GM23338 (cell line): ENCODE data around the gene RAMACL. TPM values are rescaled to one million over a fixed set of nuclear protein-coding genes. Genes with fewer than 3 reads are reported as not detected.

Source experiments
- ATAC-seq: fragments of 200-7000 bp; cut with Tn5 transposase; 3 replicates; pipeline ENCODE4 v1.9.1; 2020
- DNase-seq: peaks from one replicate; pipeline ENCODE4 v3.0.0-alpha.2; 2015; ENCODE audit warnings: low spot score
- H2AFZ ChIP-seq: fragments of 200-600 bp; sonication (generic); 2 replicates; pipeline ENCODE4 v1.8.0; 2016; ENCODE audit warnings: antibody characterized with exemption, mild to moderate bottlenecking, moderate library complexity
- H3F3A ChIP-seq: fragments of 200-600 bp; sonication (generic); replicated peaks from 2 replicates; pipeline ENCODE4 v1.8.0; 2017; ENCODE audit warnings: antibody characterized with exemption, mixed run types, low read depth
- H3K27ac ChIP-seq: fragments of 200-600 bp; sonication (generic); 2 replicates; pipeline ENCODE4 v1.6.1; 2016; ENCODE audit warnings: low read depth
- H3K27me3 ChIP-seq: fragments of 200-600 bp; sonication (generic); 2 replicates; pipeline ENCODE4 v1.8.0; 2016; ENCODE audit warnings: mild to moderate bottlenecking, mixed run types, moderate library complexity; ENCODE audit not compliant: insufficient read depth
- H3K36me3 ChIP-seq: fragments of 200-600 bp; sonication (generic); 2 replicates; pipeline ENCODE4 v1.8.0; 2016; ENCODE audit warnings: mild to moderate bottlenecking; ENCODE audit not compliant: insufficient read depth
- H3K4me1 ChIP-seq: fragments of 200-600 bp; sonication (generic); 2 replicates; pipeline ENCODE4 v1.8.0; 2016; ENCODE audit warnings: mild to moderate bottlenecking, moderate library complexity; ENCODE audit not compliant: insufficient read depth
- H3K4me2 ChIP-seq: fragments of 200-600 bp; sonication (generic); 2 replicates; pipeline ENCODE4 v1.7.1; 2017; ENCODE audit warnings: mixed run types
- H3K4me3 ChIP-seq: fragments of 200-600 bp; sonication (generic); 2 replicates; pipeline ENCODE4 v1.6.1; 2016; ENCODE audit warnings: mixed run types
- H3K79me2 ChIP-seq: fragments of 200-600 bp; sonication (generic); replicated peaks from 2 replicates; pipeline ENCODE4 v1.8.0; 2017; ENCODE audit warnings: mild to moderate bottlenecking; ENCODE audit not compliant: insufficient read depth
- H3K9me2 ChIP-seq: fragments of 200-600 bp; sonication (generic); 2 replicates; pipeline ENCODE4 v1.8.0; 2017; ENCODE audit not compliant: insufficient read depth
- H4K20me1 ChIP-seq: fragments of 200-600 bp; sonication (generic); replicated peaks from 2 replicates; pipeline ENCODE4 v1.8.0; 2017; ENCODE audit warnings: mild to moderate bottlenecking; ENCODE audit not compliant: insufficient read depth
- H3K27ac Mint-ChIP-seq: 2 replicates; pipeline ENCODE4 v1.8.0; 2020; ENCODE audit warnings: inconsistent platforms, mild to moderate bottlenecking, moderate library complexity, mixed read lengths
- H3K27me3 Mint-ChIP-seq: 3 replicates; pipeline ENCODE4 v1.8.0; 2022; ENCODE audit warnings: low read depth, mild to moderate bottlenecking, moderate library complexity, mixed read lengths, inconsistent platforms; ENCODE audit not compliant: insufficient read depth, poor library complexity
- H3K36me3 Mint-ChIP-seq: 3 replicates; pipeline ENCODE4 v1.8.0; 2021; ENCODE audit warnings: low read depth, mild to moderate bottlenecking, inconsistent platforms, moderate library complexity, mixed read lengths
- H3K4me1 Mint-ChIP-seq: 3 replicates; pipeline ENCODE4 v1.8.0; 2020; ENCODE audit warnings: mild to moderate bottlenecking, inconsistent platforms, mixed read lengths
- H3K4me3 Mint-ChIP-seq: 3 replicates; pipeline ENCODE4 v1.8.0; 2021; ENCODE audit warnings: moderate library complexity, mild to moderate bottlenecking, inconsistent platforms, mixed read lengths
- H3K9me3 Mint-ChIP-seq: 3 replicates; pipeline ENCODE4 v1.8.0; 2020; ENCODE audit warnings: moderate library complexity, mild to moderate bottlenecking, inconsistent platforms, mixed read lengths
- JUNB ChIP-seq: IDR thresholded peaks from one replicate; pipeline ENCODE4 v1.6.1; 2016; ENCODE audit warnings: antibody characterized with exemption; ENCODE audit not compliant: unreplicated experiment
- ZNF114 ChIP-seq: fragments of 250-450 bp; sonication (Bioruptor Pico); IDR thresholded peaks from 2 replicates; pipeline ENCODE4 v1.5.0; 2020; ENCODE audit warnings: mild to moderate bottlenecking, moderate library complexity
- ZNF331 ChIP-seq: fragments of 250-450 bp; sonication (Bioruptor Pico); IDR thresholded peaks from 2 replicates; pipeline ENCODE4 v1.5.0; 2020; ENCODE audit warnings: low read depth, mild to moderate bottlenecking, moderate library complexity
- polyA plus RNA-seq: library from polyadenylated mRNA; unstranded; fragments of >200 nt; fragmentation: Nextera tagmentation; extraction: Ambion mirVana; gene quantifications from 2 replicates; pipeline ENCODE4 v1.2.1, GENCODE V29; 2016
- total RNA-seq: library from RNA; depleted of rRNA; stranded (reverse); fragments of >200 nt; shearing (Covaris generic); gene quantifications from 2 replicates; pipeline ENCODE4 v1.2.3, GENCODE V29; 2014
- TF ChIP-seq, protein P1 (sequence below), 2 experiments: fragments of 200-600 bp in 1 of 2; sonication (generic) in 1 of 2; conservative IDR thresholded peaks; 2 replicates each; pipeline versions ENCODE4 v1.5.1 to v1.6.1; 2016 to 2017; ENCODE audit warnings: antibody characterized with exemption in 2 of 2, low read depth in 2 of 2, mild to moderate bottlenecking in 2 of 2, moderate library complexity in 1 of 2
- TF ChIP-seq, protein P2 (sequence below): IDR thresholded peaks from 2 replicates; pipeline ENCODE4 v1.6.1; 2016; ENCODE audit warnings: antibody characterized with exemption
- TF ChIP-seq, protein P3 (sequence below): fragments of 250-450 bp; sonication (Bioruptor Pico); IDR thresholded peaks from 2 replicates; pipeline ENCODE4 v1.5.0; 2020; ENCODE audit warnings: mild to moderate bottlenecking, moderate library complexity

Gene RAMACL
- total and polyA plus RNA-seq, 2 experiments from 2014 or later: 0.61 to 4.0 TPM

DNA sequence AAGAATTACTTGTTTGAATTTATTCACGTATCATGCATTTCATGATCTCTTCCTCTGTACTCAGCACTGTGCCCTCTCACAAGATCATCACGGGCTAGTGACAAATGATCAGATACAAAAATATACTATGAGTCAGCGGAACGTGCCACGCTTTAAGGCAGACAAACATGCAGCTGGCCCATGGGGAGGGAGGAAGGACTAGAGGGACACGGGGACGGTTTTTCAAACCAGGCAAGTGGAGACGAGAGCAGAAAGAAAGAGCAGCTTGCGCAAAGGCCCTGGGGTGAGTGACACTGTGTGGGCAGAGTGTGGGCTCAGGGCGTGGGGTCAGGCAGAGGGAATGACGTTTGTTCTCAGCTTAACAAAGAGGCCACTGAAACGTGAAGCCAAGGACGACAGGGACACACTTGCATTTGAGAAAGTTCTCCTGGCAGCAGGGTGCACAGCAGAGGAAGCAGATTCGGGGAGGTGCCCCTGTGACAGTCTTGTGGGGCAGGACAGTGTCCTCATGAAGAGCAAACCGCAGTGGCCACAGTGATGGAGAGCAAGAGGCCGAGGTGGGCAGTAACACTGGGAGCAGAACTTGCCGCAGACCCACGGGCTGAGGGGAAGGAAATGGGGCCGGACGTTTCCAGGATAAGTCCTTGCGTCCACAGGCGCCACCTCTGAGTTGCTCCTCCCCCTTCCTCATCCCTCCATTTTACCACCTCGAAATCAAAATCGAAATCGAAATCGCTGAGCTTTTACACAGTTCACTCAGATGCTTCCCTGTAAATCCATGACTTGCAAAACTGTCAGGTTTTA lies 47.5 kb upstream of the RAMACL start (continued):
- TF ChIP-seq, protein P1, sequence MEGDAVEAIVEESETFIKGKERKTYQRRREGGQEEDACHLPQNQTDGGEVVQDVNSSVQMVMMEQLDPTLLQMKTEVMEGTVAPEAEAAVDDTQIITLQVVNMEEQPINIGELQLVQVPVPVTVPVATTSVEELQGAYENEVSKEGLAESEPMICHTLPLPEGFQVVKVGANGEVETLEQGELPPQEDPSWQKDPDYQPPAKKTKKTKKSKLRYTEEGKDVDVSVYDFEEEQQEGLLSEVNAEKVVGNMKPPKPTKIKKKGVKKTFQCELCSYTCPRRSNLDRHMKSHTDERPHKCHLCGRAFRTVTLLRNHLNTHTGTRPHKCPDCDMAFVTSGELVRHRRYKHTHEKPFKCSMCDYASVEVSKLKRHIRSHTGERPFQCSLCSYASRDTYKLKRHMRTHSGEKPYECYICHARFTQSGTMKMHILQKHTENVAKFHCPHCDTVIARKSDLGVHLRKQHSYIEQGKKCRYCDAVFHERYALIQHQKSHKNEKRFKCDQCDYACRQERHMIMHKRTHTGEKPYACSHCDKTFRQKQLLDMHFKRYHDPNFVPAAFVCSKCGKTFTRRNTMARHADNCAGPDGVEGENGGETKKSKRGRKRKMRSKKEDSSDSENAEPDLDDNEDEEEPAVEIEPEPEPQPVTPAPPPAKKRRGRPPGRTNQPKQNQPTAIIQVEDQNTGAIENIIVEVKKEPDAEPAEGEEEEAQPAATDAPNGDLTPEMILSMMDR (conservative IDR thresholded peaks at IDR 0.05; ENCODE audit: low read depth in 2 of 2): no peak
- TF ChIP-seq, protein P2, sequence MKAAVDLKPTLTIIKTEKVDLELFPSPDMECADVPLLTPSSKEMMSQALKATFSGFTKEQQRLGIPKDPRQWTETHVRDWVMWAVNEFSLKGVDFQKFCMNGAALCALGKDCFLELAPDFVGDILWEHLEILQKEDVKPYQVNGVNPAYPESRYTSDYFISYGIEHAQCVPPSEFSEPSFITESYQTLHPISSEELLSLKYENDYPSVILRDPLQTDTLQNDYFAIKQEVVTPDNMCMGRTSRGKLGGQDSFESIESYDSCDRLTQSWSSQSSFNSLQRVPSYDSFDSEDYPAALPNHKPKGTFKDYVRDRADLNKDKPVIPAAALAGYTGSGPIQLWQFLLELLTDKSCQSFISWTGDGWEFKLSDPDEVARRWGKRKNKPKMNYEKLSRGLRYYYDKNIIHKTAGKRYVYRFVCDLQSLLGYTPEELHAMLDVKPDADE: no peak
- TF ChIP-seq JUNB (no peak), ZNF331 (no peak)

DNA sequence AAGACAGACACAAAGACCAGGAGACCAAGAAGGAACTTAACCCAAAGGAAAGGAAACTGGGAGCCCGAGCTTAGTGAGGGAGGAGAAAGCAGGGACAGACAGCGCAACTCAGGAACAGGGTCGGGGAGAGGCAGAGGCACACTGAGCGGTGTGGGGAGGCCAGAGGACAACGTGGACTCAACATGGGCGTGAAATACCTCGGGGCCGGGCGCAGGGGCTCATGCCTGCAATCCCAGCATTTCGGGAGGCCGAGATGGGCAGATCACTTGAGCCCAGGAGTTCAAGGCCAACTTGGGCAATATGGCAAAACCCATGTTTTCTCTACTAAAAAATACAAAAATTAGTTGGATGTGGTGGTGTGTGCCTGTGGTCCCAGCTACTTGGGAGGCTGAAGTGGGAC lies 46.3 kb upstream of the RAMACL start:
- no peak overlapping the region for H3K4me3 Mint-ChIP-seq
- peaks cover 50% of the 10 kb centered on the region for H3K4me1 Mint-ChIP-seq
- ATAC-seq (no peak), DNase-seq (no peak)
- Histone ChIP-seq H3K4me2 (no peak overlapping the region), H3K36me3 (no peaks in the 10 kb centered on the region), H4K20me1 (no peaks in the 10 kb centered on the region), H3K79me2 (no peaks in the 10 kb centered on the region), H3K27ac (no peak overlapping the region), H2AFZ (no peak overlapping the region), H3K9me2 (no peaks in the 10 kb centered on the region), H3K4me1 (peaks cover 33% of the 10 kb centered on the region), H3F3A (peaks cover 18% of the 10 kb centered on the region), H3K4me3 (no peak overlapping the region), H3K27me3 (peaks cover 21% of the 10 kb centered on the region)
- no peak overlapping the region for H3K27ac Mint-ChIP-seq
- no peaks in the 10 kb centered on the region for H3K36me3 Mint-ChIP-seq
- TF ChIP-seq, protein P2: no peak
- TF ChIP-seq ZNF331 (no peak), JUNB (no peak), ZNF114 (CRISPR knock-in tag) (no peak)
- TF ChIP-seq, protein P3, sequence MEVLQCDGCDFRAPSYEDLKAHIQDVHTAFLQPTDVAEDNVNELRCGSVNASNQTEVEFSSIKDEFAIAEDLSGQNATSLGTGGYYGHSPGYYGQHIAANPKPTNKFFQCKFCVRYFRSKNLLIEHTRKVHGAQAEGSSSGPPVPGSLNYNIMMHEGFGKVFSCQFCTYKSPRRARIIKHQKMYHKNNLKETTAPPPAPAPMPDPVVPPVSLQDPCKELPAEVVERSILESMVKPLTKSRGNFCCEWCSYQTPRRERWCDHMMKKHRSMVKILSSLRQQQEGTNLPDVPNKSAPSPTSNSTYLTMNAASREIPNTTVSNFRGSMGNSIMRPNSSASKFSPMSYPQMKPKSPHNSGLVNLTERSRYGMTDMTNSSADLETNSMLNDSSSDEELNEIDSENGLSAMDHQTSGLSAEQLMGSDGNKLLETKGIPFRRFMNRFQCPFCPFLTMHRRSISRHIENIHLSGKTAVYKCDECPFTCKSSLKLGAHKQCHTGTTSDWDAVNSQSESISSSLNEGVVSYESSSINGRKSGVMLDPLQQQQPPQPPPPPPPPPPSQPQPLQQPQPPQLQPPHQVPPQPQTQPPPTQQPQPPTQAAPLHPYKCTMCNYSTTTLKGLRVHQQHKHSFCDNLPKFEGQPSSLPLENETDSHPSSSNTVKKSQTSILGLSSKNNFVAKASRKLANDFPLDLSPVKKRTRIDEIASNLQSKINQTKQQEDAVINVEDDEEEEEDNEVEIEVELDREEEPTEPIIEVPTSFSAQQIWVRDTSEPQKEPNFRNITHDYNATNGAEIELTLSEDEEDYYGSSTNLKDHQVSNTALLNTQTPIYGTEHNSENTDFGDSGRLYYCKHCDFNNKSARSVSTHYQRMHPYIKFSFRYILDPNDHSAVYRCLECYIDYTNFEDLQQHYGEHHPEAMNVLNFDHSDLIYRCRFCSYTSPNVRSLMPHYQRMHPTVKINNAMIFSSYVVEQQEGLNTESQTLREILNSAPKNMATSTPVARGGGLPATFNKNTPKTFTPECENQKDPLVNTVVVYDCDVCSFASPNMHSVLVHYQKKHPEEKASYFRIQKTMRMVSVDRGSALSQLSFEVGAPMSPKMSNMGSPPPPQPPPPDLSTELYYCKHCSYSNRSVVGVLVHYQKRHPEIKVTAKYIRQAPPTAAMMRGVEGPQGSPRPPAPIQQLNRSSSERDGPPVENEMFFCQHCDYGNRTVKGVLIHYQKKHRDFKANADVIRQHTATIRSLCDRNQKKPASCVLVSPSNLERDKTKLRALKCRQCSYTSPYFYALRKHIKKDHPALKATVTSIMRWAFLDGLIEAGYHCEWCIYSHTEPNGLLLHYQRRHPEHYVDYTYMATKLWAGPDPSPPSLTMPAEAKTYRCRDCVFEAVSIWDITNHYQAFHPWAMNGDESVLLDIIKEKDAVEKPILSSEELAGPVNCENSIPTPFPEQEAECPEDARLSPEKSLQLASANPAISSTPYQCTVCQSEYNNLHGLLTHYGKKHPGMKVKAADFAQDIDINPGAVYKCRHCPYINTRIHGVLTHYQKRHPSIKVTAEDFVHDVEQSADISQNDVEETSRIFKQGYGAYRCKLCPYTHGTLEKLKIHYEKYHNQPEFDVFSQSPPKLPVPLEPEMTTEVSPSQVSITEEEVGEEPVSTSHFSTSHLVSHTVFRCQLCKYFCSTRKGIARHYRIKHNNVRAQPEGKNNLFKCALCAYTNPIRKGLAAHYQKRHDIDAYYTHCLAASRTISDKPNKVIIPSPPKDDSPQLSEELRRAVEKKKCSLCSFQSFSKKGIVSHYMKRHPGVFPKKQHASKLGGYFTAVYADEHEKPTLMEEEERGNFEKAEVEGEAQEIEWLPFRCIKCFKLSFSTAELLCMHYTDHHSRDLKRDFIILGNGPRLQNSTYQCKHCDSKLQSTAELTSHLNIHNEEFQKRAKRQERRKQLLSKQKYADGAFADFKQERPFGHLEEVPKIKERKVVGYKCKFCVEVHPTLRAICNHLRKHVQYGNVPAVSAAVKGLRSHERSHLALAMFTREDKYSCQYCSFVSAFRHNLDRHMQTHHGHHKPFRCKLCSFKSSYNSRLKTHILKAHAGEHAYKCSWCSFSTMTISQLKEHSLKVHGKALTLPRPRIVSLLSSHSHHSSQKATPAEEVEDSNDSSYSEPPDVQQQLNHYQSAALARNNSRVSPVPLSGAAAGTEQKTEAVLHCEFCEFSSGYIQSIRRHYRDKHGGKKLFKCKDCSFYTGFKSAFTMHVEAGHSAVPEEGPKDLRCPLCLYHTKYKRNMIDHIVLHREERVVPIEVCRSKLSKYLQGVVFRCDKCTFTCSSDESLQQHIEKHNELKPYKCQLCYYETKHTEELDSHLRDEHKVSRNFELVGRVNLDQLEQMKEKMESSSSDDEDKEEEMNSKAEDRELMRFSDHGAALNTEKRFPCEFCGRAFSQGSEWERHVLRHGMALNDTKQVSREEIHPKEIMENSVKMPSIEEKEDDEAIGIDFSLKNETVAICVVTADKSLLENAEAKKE (CRISPR knock-in tag): no peak
- peaks cover 2% of the 10 kb centered on the region; the same call in 1 of the 3 replicates for H3K9me3 Mint-ChIP-seq
- H3K27me3 Mint-ChIP-seq: peaks cover 26% of the 10 kb centered on the region
